ENCODE measurements around the gene DXO.

DXO gene

DNA sequence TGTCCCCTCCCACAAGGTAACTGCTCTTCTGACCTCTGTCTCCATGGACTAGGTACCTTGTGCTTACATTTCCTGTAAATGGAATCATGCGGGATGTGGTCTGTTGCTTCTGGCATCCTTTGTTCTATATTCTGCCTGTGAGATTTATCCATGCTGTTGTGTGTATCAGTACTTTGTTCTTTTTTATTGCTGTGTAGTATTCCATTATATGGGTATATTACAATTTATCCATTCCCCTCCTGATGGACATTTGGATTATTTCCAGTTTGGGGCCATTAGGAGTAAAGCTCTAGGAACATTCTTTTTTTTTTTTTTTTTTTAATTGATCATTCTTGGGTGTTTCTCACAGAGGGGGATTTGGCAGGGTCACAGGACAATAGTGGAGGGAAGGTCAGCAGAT, 41.0 kb downstream of the DXO start:
- no peak for DNase-seq (ENCODE audit: low read depth in 2 of 2)

DNA sequence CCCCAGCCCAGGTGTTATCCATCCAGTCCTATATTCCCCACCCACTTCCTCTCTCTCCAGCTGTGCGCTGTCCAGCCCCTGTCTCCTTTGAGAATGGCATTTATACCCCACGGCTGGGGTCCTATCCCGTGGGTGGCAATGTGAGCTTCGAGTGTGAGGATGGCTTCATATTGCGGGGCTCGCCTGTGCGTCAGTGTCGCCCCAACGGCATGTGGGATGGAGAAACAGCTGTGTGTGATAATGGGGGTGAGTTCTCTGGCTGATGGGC, 43.3 kb downstream of the DXO start:
- no peak for DNase-seq (ENCODE audit: low read depth in 2 of 2)

DNA sequence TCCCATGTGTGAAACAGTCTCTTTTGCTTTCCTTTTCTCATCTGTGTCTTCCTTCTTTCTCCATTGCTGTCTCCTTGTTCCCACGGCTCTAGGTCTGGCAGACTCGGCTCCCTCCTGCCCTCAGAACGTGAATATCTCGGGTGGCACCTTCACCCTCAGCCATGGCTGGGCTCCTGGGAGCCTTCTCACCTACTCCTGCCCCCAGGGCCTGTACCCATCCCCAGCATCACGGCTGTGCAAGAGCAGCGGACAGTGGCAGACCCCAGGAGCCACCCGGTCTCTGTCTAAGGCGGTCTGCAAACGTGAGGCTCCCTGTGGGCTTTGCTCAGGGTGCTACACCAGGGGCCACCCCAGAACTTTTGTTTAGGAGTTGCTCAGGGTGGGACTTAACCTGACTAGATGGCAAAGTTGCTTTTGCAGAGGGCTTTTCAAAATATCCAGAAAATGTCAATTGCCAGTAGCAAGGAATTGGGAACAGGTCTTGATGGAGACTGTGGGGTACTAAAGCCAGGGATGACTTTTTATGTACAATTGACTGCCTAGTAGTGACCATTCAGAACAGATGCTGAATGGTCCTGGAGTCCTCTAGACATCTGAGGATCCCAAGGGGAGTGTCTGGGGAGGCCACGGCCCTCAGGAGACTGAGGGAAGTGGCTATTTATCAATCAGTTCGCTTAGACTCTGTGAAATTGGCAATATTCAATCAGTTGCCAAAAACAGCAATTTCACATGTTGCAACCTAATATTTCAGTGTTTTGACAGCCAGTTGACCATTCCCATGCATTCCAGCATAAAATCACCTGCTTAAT, 43.9 kb downstream of the DXO start:
- no peak for DNase-seq (ENCODE audit: low read depth in 2 of 2)

DNA sequence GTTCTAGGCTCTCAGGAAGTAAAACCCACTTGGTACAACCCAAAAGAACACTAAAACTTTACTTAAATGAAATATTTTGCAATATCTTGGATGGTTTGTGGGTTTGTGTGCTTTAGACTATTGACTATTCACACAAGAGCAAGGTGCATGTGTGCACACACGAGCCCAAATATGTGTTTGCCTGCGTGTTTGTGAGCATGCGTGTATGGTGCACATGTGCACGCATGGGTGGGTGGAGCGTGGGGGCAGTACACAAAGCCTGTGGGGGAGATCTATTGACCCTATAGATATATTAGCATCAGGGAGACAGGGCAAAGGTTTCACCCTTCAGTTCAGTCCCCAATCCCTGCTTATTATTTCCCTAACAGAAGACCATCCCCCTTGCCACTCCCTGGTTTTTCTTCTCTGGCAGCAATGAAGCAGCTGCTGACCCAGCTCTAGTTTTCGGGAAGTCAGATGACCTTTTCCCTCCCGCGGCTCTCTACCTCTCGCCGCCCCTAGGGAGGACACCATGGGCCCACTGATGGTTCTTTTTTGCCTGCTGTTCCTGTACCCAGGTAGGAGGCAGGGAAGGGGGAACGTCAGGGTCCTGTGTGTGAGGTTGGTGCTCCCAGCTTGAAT, 44.6 kb downstream of the DXO start, which contains the start of gene C2:
Gene C2 (plus strand): TSS at position 476 of the 621 bp plus-strand sequence. CDS start 36 bp downstream, at position 512.
- no peak for DNase-seq (ENCODE audit: low read depth in 2 of 2)

DNA sequence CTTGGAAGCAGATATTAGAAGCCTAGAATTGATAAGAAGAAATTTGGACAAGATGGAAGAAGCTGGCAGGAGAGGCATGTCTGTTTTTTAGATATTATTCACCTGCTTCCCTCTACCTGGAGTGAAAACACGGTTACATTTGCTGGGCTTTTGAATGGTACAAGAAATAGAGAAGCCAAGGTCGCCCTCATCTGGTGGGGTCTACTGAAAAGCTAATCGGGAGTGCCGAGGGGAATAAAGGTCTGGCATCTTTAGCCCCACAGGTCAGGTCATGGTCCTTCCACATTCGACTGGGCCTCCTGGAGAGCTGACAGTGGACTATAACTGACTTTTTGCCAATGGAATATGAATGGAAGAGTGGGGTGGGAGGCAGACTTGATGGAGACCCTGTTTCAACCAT, 49.0 kb downstream of the DXO start:
- no peak for DNase-seq (ENCODE audit: low read depth in 2 of 2)

DNA sequence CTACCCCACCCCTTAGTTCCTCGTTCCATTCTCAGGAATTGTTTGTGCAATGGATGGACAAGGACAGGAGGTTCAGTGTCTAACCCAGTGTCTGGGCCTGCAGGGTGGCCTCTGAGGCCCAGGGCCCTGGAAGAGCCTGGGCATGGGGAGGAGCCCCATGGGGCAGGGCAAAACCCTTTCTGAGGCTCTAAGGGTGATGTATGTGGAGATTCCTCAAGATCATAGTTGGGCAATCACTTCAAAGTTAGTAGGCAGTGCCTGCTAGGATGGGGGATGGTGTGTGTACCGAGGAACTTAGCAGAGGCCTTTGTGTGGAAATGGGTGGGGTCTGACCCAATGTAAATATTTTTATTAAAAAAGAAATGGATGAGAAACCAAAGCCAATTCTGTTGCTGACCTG, 51.1 kb downstream of the DXO start:
- no peak for DNase-seq (ENCODE audit: low read depth in 2 of 2)
